Astrocyte of the hippocampus (primary cell): Measurements from ENCODE around the gene SHLD1.
A peak's percentile ranks its signal among the peaks of the same experiment; 100 is the strongest.
"Not testable (repeated sequence)": the region's sequence is repeated elsewhere in the genome, so short reads cannot be mapped to it uniquely, and the experiment has no call there.

Experiments used
- DNase-seq: peaks from one replicate; pipeline ENCODE4 v3.0.0; 2011; ENCODE audit warnings: low read depth, low spot score

Gene SHLD1

GRCh38 chr20:5749952-5750779 lies at the start of gene SHLD1:
Gene SHLD1 (plus strand): TSS chr20:5750401. CDS start chr20:5772866, 22,465 bp downstream.
- DNase-seq = peak; percentile 93

- not testable (repeated sequence) for DNase-seq
These were observed 47.9 kb upstream of the SHLD1 start for GRCh38 chr20:5702339-5702738.

GRCh38 chr20:5703681-5704101 lies 46.5 kb upstream of the SHLD1 start:
- DNase-seq = peak; percentile 7

- no peak for DNase-seq
These were observed 44.4 kb upstream of the SHLD1 start for GRCh38 chr20:5705827-5706226.

- DNase-seq = no peak
These were observed 43.4 kb upstream of the SHLD1 start for GRCh38 chr20:5706797-5707196.

- DNase-seq = no peak
These were observed 39.6 kb upstream of the SHLD1 start for GRCh38 chr20:5710551-5710950.

- no peak for DNase-seq
These were observed 35.8 kb upstream of the SHLD1 start for GRCh38 chr20:5714261-5715041.

GRCh38 chr20:5715071-5715841 lies 34.9 kb upstream of the SHLD1 start:
- no peak for DNase-seq

GRCh38 chr20:5716953-5717352 lies 33.2 kb upstream of the SHLD1 start:
- DNase-seq = no peak

GRCh38 chr20:5718896-5719595 lies 31.2 kb upstream of the SHLD1 start:
- DNase-seq = no peak

GRCh38 chr20:5719861-5720403 lies 30.3 kb upstream of the SHLD1 start:
- no peak for DNase-seq

GRCh38 chr20:5720696-5721095 lies 29.5 kb upstream of the SHLD1 start:
- no peak for DNase-seq

- not testable (repeated sequence) for DNase-seq
These were observed 28.8 kb upstream of the SHLD1 start for GRCh38 chr20:5721356-5721755.

- no peak for DNase-seq
These were observed 27.3 kb upstream of the SHLD1 start for GRCh38 chr20:5722927-5723326.

- DNase-seq = not testable (repeated sequence)
These were observed 25.1 kb upstream of the SHLD1 start for GRCh38 chr20:5725183-5725463.

- DNase-seq = no peak
These were observed 23.1 kb upstream of the SHLD1 start for GRCh38 chr20:5727018-5727515.

- no peak for DNase-seq
These were observed 20.9 kb upstream of the SHLD1 start for GRCh38 chr20:5729348-5729747.

- DNase-seq = no peak
These were observed 20.1 kb upstream of the SHLD1 start for GRCh38 chr20:5730131-5730530.

GRCh38 chr20:5731753-5732366 lies 18.3 kb upstream of the SHLD1 start:
- no peak for DNase-seq

GRCh38 chr20:5734602-5735001 lies 15.6 kb upstream of the SHLD1 start:
- no peak for DNase-seq
